Measurements from ENCODE around the gene PEX11B. TPM values are rescaled to one million over a fixed set of nuclear protein-coding genes. Genes with fewer than 3 reads are reported as not detected.
A peak's percentile ranks its signal among the peaks of the same experiment; 100 is the strongest.

Gene PEX11B
- total and polyA plus RNA-seq, 2 experiments from 2014 or later = 7.4 to 9.1 TPM

- no peaks in the 10 kb centered on the region; the same call in 2 of the 3 replicates for H3K36me3 Mint-ChIP-seq (ENCODE audit: low read depth)
- Histone ChIP-seq H3K4me3 (peak overlapping the region; percentile 72), H3K9me2 (ENCODE audit: insufficient read depth) (no peaks in the 10 kb centered on the region), H3K27me3 (ENCODE audit: insufficient read depth) (peaks cover 76% of the 10 kb centered on the region), H4K20me1 (replicated peaks; ENCODE audit: insufficient read depth) (no peaks in the 10 kb centered on the region), H3K27ac (ENCODE audit: low read depth) (no peak overlapping the region), H3K36me3 (ENCODE audit: insufficient read depth) (no peaks in the 10 kb centered on the region), H3K4me1 (ENCODE audit: insufficient read depth) (peaks cover 11% of the 10 kb centered on the region), H3K4me2 (peak overlapping the region; percentile 87), H2AFZ (peak overlapping the region; percentile 94), H3F3A (replicated peaks; ENCODE audit: low read depth) (no peaks in the 10 kb centered on the region; the same call in 1 of the 2 replicates), H3K79me2 (replicated peaks; ENCODE audit: insufficient read depth) (no peaks in the 10 kb centered on the region)
- no peak for DNase-seq (ENCODE audit: low spot score)
- peak overlapping the region; percentile 73 for H3K4me3 Mint-ChIP-seq
- TF ChIP-seq ZNF331 (CRISPR knock-in tag; IDR thresholded peaks at IDR 0.05; ENCODE audit: low read depth) (no peak), EZH2 (IDR thresholded peaks at IDR 0.05; ENCODE audit: low read depth, unreplicated experiment) (peak; percentile 41)
- no peak overlapping the region for H3K27ac Mint-ChIP-seq
- H3K9me3 Mint-ChIP-seq = no peaks in the 10 kb centered on the region; the same call in 2 of the 3 replicates
- ATAC-seq = no peak
- peaks cover 51% of the 10 kb centered on the region for H3K27me3 Mint-ChIP-seq (ENCODE audit: insufficient read depth, low read depth, poor library complexity)
- H3K4me1 Mint-ChIP-seq = peaks cover 17% of the 10 kb centered on the region
These were observed 38.4 kb upstream of the PEX11B start for GRCh38 chr1:145956781-145957442.

GRCh38 chr1:145956361-145956760, 37.8 kb upstream of the PEX11B start:
- H3K27ac Mint-ChIP-seq = no peak overlapping the region
- H3K4me1 ChIP-seq (ENCODE audit: insufficient read depth) = peaks cover 11% of the 10 kb centered on the region
- no peaks in the 10 kb centered on the region; the same call in 1 of the 2 replicates for H3F3A ChIP-seq (replicated peaks; ENCODE audit: low read depth)
- H3K27me3 Mint-ChIP-seq (ENCODE audit: insufficient read depth, low read depth, poor library complexity) = peaks cover 45% of the 10 kb centered on the region
- H3K4me3 ChIP-seq = no peak overlapping the region
- no peaks in the 10 kb centered on the region for H3K9me2 ChIP-seq (ENCODE audit: insufficient read depth)
- peaks cover 71% of the 10 kb centered on the region for H3K27me3 ChIP-seq (ENCODE audit: insufficient read depth)
- no peaks in the 10 kb centered on the region; the same call in 2 of the 3 replicates for H3K36me3 Mint-ChIP-seq (ENCODE audit: low read depth)
- no peak for TF ChIP-seq STAT1 (IDR thresholded peaks at IDR 0.05; ENCODE audit: unreplicated experiment)
- TF ChIP-seq JUNB (IDR thresholded peaks at IDR 0.05; ENCODE audit: unreplicated experiment) = no peak
- no peak for DNase-seq (ENCODE audit: low spot score)
- no peaks in the 10 kb centered on the region for H3K79me2 ChIP-seq (replicated peaks; ENCODE audit: insufficient read depth)
- no peak overlapping the region for H3K4me3 Mint-ChIP-seq
- no peak overlapping the region for H3K27ac ChIP-seq (ENCODE audit: low read depth)
- H3K4me1 Mint-ChIP-seq = peaks cover 16% of the 10 kb centered on the region
- no peaks in the 10 kb centered on the region for H4K20me1 ChIP-seq (replicated peaks; ENCODE audit: insufficient read depth)
- no peak for ATAC-seq
- no peak overlapping the region for H3K4me2 ChIP-seq
- H2AFZ ChIP-seq = no peak overlapping the region
- H3K9me3 Mint-ChIP-seq = no peaks in the 10 kb centered on the region; the same call in 2 of the 3 replicates
- H3K36me3 ChIP-seq (ENCODE audit: insufficient read depth) = no peaks in the 10 kb centered on the region

GRCh38 chr1:145955436-145955835, 36.9 kb upstream of the PEX11B start:
- H3K27ac ChIP-seq (ENCODE audit: low read depth) = no peak overlapping the region
- Mint-ChIP-seq H3K4me3 (no peak overlapping the region), H3K36me3 (ENCODE audit: low read depth) (no peaks in the 10 kb centered on the region; the same call in 2 of the 3 replicates), H3K9me3 (no peaks in the 10 kb centered on the region; the same call in 2 of the 3 replicates), H3K4me1 (peaks cover 19% of the 10 kb centered on the region), H3K27me3 (ENCODE audit: insufficient read depth, low read depth, poor library complexity) (peaks cover 37% of the 10 kb centered on the region), H3K27ac (no peak overlapping the region)
- ATAC-seq (no peak), DNase-seq (ENCODE audit: low spot score) (no peak)
- H3K9me2 ChIP-seq (ENCODE audit: insufficient read depth) = no peaks in the 10 kb centered on the region
- peaks cover 11% of the 10 kb centered on the region for H3K4me1 ChIP-seq (ENCODE audit: insufficient read depth)
- H2AFZ ChIP-seq = no peak overlapping the region
- H3K4me3 ChIP-seq = no peak overlapping the region
- H3K79me2 ChIP-seq (replicated peaks; ENCODE audit: insufficient read depth) = no peaks in the 10 kb centered on the region
- H4K20me1 ChIP-seq (replicated peaks; ENCODE audit: insufficient read depth) = no peaks in the 10 kb centered on the region
- H3K27me3 ChIP-seq (ENCODE audit: insufficient read depth) = peaks cover 65% of the 10 kb centered on the region
- H3K4me2 ChIP-seq = no peak overlapping the region
- H3K36me3 ChIP-seq (ENCODE audit: insufficient read depth) = no peaks in the 10 kb centered on the region
- H3F3A ChIP-seq (replicated peaks; ENCODE audit: low read depth) = no peaks in the 10 kb centered on the region; the same call in 1 of the 2 replicates
- TF ChIP-seq ZNF462 (CRISPR knock-in tag; IDR thresholded peaks at IDR 0.05) (no peak), NANOG (IDR thresholded peaks at IDR 0.05; ENCODE audit: borderline replicate concordance) (no peak), EZH2 (IDR thresholded peaks at IDR 0.05; ENCODE audit: low read depth, unreplicated experiment) (no peak), POLR2AphosphoS5 (IDR thresholded peaks at IDR 0.05; ENCODE audit: low read depth) (no peak), EZH2phosphoT487 (IDR thresholded peaks at IDR 0.05; ENCODE audit: unreplicated experiment) (no peak), CREB1 (CRISPR knock-in tag; IDR thresholded peaks at IDR 0.05; ENCODE audit: low read depth) (no peak), STAT1 (IDR thresholded peaks at IDR 0.05; ENCODE audit: unreplicated experiment) (no peak), ZNF114 (CRISPR knock-in tag; IDR thresholded peaks at IDR 0.05) (no peak)
